DOHH2 (cell line): ENCODE data around the gene MSLN.

Source experiments
- H3F3A ChIP-seq: fragments of 200-600 bp; sonication (generic), shearing (Covaris generic); 2 replicates; pipeline ENCODE4 v1.6.0; 2016; ENCODE audit warnings: antibody characterized with exemption, mild to moderate bottlenecking; ENCODE audit not compliant: control insufficient read depth, insufficient read depth
- H3K27ac ChIP-seq: fragments of 200-600 bp; sonication (generic); 2 replicates; pipeline ENCODE4 v1.5.1; 2014; ENCODE audit warnings: low read depth, mild to moderate bottlenecking, low read length, moderate library complexity
- H3K27me3 ChIP-seq: fragments of 200-600 bp; sonication (generic); 2 replicates; pipeline ENCODE4 v1.6.1; 2014; ENCODE audit warnings: mild to moderate bottlenecking, low read length, mixed read lengths; ENCODE audit not compliant: control insufficient read depth
- H3K36me3 ChIP-seq: fragments of 200-600 bp; sonication (generic); 2 replicates; pipeline ENCODE4 v1.6.1; 2014; ENCODE audit warnings: mild to moderate bottlenecking, low read length, moderate library complexity, mixed read lengths; ENCODE audit not compliant: control insufficient read depth
- H3K4me1 ChIP-seq: fragments of 200-600 bp; sonication (generic); 2 replicates; pipeline ENCODE4 v1.6.1; 2014; ENCODE audit warnings: mild to moderate bottlenecking, low read length, mixed read lengths; ENCODE audit not compliant: control insufficient read depth
- H3K4me2 ChIP-seq: fragments of 200-600 bp; sonication (generic); 2 replicates; pipeline ENCODE4 v1.6.0; 2014; ENCODE audit warnings: mild to moderate bottlenecking, low read length, moderate library complexity
- H3K4me3 ChIP-seq: fragments of 200-600 bp; sonication (generic); 2 replicates; pipeline ENCODE4 v1.5.1; 2014; ENCODE audit warnings: mild to moderate bottlenecking, low read length, mixed read lengths
- H3K79me2 ChIP-seq: fragments of 200-600 bp; sonication (generic); 2 replicates; pipeline ENCODE4 v1.6.1; 2014; ENCODE audit warnings: mild to moderate bottlenecking, low read length, mixed read lengths; ENCODE audit not compliant: control insufficient read depth
- H3K9me2 ChIP-seq: fragments of 200-600 bp; sonication (generic); replicated peaks from 2 replicates; pipeline ENCODE4 v1.6.1; 2014; ENCODE audit warnings: mild to moderate bottlenecking, low read length, mixed read lengths; ENCODE audit not compliant: control insufficient read depth
- H3K9me3 ChIP-seq: fragments of 200-600 bp; sonication (generic); 2 replicates; pipeline ENCODE4 v1.6.1; 2014; ENCODE audit warnings: antibody characterized with exemption, low read length, mixed read lengths; ENCODE audit not compliant: control insufficient read depth, insufficient read depth
- H4K20me1 ChIP-seq: fragments of 200-600 bp; sonication (generic); 2 replicates; pipeline ENCODE4 v1.6.0; 2014; ENCODE audit warnings: low read depth, mild to moderate bottlenecking, antibody characterized with exemption, low read length, moderate library complexity; ENCODE audit not compliant: control insufficient read depth, insufficient read depth
- EZH2phosphoT487 ChIP-seq: fragments of 200-600 bp; sonication (generic); IDR thresholded peaks from 2 replicates; pipeline ENCODE4 v1.6.1; 2017; ENCODE audit warnings: borderline replicate concordance, mild to moderate bottlenecking, antibody characterized with exemption, low read length, moderate library complexity, mixed read lengths
- TF ChIP-seq, protein P1 (sequence below): fragments of 200-600 bp; sonication (generic); IDR thresholded peaks from one replicate; pipeline ENCODE4 v1.5.1; 2014; ENCODE audit warnings: antibody characterized with exemption, mild to moderate bottlenecking, low read depth, low read length; ENCODE audit not compliant: poor library complexity, severe bottlenecking

MSLN gene

GRCh38 chr16:787321-787966 lies 26.9 kb downstream of the MSLN start:
- Histone ChIP-seq H3F3A (no peaks in the 10 kb centered on the region), H3K4me2 (peak overlapping the region; percentile 79), H3K36me3 (peaks cover 64% of the 10 kb centered on the region), H3K9me3 (no peaks in the 10 kb centered on the region), H3K4me1 (peaks cover 17% of the 10 kb centered on the region), H3K27me3 (peaks cover 3% of the 10 kb centered on the region; the same call in 1 of the 2 replicates), H3K9me2 (no peaks in the 10 kb centered on the region), H3K79me2 (peaks cover 54% of the 10 kb centered on the region), H3K4me3 (peak overlapping the region; percentile 82), H4K20me1 (no peaks in the 10 kb centered on the region; the same call in 1 of the 2 replicates), H3K27ac (0 out of 2 replicates have a peak overlapping the region, but pooled peaks have one; percentile 0)
- TF ChIP-seq, protein P1, sequence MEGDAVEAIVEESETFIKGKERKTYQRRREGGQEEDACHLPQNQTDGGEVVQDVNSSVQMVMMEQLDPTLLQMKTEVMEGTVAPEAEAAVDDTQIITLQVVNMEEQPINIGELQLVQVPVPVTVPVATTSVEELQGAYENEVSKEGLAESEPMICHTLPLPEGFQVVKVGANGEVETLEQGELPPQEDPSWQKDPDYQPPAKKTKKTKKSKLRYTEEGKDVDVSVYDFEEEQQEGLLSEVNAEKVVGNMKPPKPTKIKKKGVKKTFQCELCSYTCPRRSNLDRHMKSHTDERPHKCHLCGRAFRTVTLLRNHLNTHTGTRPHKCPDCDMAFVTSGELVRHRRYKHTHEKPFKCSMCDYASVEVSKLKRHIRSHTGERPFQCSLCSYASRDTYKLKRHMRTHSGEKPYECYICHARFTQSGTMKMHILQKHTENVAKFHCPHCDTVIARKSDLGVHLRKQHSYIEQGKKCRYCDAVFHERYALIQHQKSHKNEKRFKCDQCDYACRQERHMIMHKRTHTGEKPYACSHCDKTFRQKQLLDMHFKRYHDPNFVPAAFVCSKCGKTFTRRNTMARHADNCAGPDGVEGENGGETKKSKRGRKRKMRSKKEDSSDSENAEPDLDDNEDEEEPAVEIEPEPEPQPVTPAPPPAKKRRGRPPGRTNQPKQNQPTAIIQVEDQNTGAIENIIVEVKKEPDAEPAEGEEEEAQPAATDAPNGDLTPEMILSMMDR, result no peak
- TF ChIP-seq EZH2phosphoT487, result no peak

- Histone ChIP-seq H3K36me3 (peaks cover 64% of the 10 kb centered on the region), H3K79me2 (peaks cover 54% of the 10 kb centered on the region), H3K27me3 (peaks cover 3% of the 10 kb centered on the region; the same call in 1 of the 2 replicates), H3F3A (no peaks in the 10 kb centered on the region), H4K20me1 (no peaks in the 10 kb centered on the region; the same call in 1 of the 2 replicates), H3K27ac (peak within 1 kb of the TSS; percentile 33), H3K9me3 (no peaks in the 10 kb centered on the region), H3K9me2 (no peaks in the 10 kb centered on the region), H3K4me1 (peaks cover 17% of the 10 kb centered on the region), H3K4me3 (peak within 1 kb of the TSS; percentile 82), H3K4me2 (peak within 1 kb of the TSS; percentile 90)
- TF ChIP-seq EZH2phosphoT487, result no peak
- TF ChIP-seq, protein P1, result no peak
Measured at GRCh38 chr16:787978-788398, 27.5 kb downstream of the MSLN start, which contains the start of gene RPUSD1. Gene RPUSD1 (minus strand): TSS chr16:788381. CDS start chr16:787737, 644 bp downstream.

DNA sequence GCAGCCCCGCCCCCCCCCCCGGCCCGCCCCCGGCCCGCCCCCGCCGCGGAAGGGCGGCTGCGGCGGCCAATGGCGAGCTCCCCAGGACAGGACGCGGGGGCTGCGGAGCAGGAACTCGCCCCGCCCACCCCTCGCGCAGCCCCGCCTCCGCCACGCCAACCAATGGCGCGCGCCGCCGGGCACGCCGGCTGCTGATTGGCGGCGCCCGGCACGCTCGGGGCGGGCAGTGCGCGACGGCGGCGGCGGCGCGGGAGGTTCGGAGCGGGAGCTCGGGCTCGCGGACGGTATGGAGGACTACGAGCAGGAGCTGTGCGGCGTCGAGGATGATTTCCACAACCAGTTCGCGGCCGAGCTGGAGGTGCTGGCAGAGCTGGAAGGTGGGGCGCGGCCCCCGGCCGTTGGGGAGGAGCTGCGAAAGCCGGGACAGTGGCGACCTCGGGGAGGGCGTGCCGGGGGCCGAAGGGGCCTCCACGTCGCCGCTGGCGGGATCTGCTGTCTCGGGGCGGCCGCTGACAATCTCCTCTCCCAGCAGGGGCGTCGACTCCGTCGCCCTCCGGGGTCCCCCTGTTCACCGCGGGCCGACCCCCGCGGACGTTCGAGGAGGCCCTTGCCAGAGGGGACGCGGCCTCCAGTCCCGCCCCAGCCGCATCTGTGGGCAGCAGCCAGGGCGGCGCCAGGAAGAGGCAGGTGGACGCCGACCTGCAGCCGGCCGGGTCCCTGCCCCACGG lies 28.0 kb downstream of the MSLN start, which contains the start of gene CHTF18:
CHTF18 (plus strand) TSS at position 222 of the 728 bp plus-strand sequence; CDS start at position 287, 65 bp downstream.
- H3K79me2 ChIP-seq, result peaks cover 54% of the 10 kb centered on the region
- no peaks in the 10 kb centered on the region for H3K9me2 ChIP-seq
- TF ChIP-seq, protein P1, result no peak
- no peak for TF ChIP-seq EZH2phosphoT487
- no peaks in the 10 kb centered on the region; the same call in 1 of the 2 replicates for H4K20me1 ChIP-seq
- no peaks in the 10 kb centered on the region for H3F3A ChIP-seq
- peaks cover 17% of the 10 kb centered on the region for H3K4me1 ChIP-seq
- H3K27ac ChIP-seq, result peak within 1 kb of the TSS; percentile 33
- H3K4me3 ChIP-seq, result peak within 1 kb of the TSS; percentile 82
- peaks cover 64% of the 10 kb centered on the region for H3K36me3 ChIP-seq
- H3K4me2 ChIP-seq, result peak within 1 kb of the TSS; percentile 90
- no peaks in the 10 kb centered on the region for H3K9me3 ChIP-seq
- H3K27me3 ChIP-seq, result no peaks in the 10 kb centered on the region
